ENCODE results near the gene PHC2. TPM values are rescaled to one million over a fixed set of nuclear protein-coding genes. Genes with fewer than 3 reads are reported as not detected.

PHC2 gene
- total and polyA plus RNA-seq, 7 experiments from 2014 or later = 10.0 to 45.5 (median 35.0) TPM

GRCh38 chr1:33455539-33456501 is 24.9 kb upstream of the PHC2 start:
- peak in 6 of 9 donors; percentile 19 to 44 (median 26) for DNase-seq
- POLR2A ChIA-PET = no interaction called here
- H3K4me3 ChIP-seq (ENCODE audit: low read length) = no peak overlapping the region

DNA sequence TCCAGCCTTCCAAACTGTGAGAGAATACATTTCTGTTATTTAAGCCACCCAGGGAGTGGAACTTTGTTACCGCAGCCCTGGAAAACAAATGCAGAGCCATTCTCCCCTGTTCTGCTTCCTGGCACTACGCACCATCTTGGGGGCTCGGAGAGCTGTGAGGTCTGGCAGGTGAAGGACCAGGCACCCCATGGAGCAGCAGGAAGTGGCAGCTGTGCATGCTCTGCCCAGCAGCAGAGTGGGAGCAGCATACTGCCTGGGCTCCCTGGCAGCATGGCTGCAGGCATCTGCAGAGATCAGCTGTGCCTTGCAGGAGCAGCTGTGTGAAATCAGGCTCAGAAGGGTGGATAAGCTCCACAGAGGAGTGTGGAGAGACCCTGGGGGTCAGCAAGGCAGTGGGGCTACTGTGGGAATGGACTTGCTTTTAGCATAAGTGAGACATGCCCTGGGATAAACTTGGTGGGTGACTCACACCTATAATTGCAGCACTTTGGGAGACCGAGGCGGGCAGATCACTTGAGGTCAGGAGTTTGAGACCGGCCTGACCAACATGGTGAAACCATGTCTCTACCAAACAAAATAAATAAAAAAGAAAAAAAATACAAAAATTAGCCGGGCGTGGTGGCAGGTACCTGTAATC is 23.9 kb upstream of the PHC2 start:
- Histone ChIP-seq H3K4me1 (ENCODE audit: control insufficient read depth in 2 of 2, insufficient read depth in 2 of 2, low read length in 2 of 2) (no peaks in the 10 kb centered on the region), H3K9me3 (ENCODE audit: control insufficient read depth in 2 of 3, low read length in 3 of 3) (no peaks in the 10 kb centered on the region), H3K4me3 (ENCODE audit: low read length) (no peak overlapping the region), H3K27ac (ENCODE audit: low read depth, low read length) (no peak overlapping the region), H3K36me3 (ENCODE audit: control insufficient read depth in 2 of 3, insufficient read depth in 3 of 3, low read length in 3 of 3) (no peaks in the 10 kb centered on the region), H3K27me3 (ENCODE audit: control insufficient read depth in 2 of 2, insufficient read depth in 2 of 2, low read length in 2 of 2) (no peaks in the 10 kb centered on the region)
- CTCF ChIA-PET = no interaction called here
- Mint-ChIP-seq H3K36me3 (no peaks in the 10 kb centered on the region), H3K27ac (no peak overlapping the region), H3K4me1 (peaks cover 0 to 5% (median 0%) of the 10 kb centered on the region in 7 donors), H3K9me3 (peaks cover 0 to 2% (median 0%) of the 10 kb centered on the region in 11 donors), H3K27me3 (peaks cover 0 to 31% (median 9%) of the 10 kb centered on the region in 5 donors), H3K4me3 (no peak overlapping the region)
- POLR2A ChIA-PET = no interaction called here
- intact Hi-C loops (cut with micrococcal nuclease) = loop anchor here (1.0 to 10.0 kb wide), 3 partner anchors 157 to 320 kb away; no protein-coding TSS in a partner anchor
- ATAC-seq = no peak
- DNase-seq = no peak

More at GRCh38 chr1:33455539-33456501, 24.9 kb upstream of the PHC2 start:
- Mint-ChIP-seq H3K36me3 (no peaks in the 10 kb centered on the region), H3K27ac (peak overlapping the region in 3 of 9 donors; percentile 8 to 39 (median 33)), H3K27me3 (peaks cover 0 to 25% (median 9%) of the 10 kb centered on the region in 5 donors), H3K9me3 (peaks cover 0 to 2% (median 0%) of the 10 kb centered on the region in 11 donors), H3K4me1 (peaks cover 0 to 5% (median 0%) of the 10 kb centered on the region in 7 donors), H3K4me3 (no peak overlapping the region)
- intact Hi-C loops (cut with micrococcal nuclease) = loop anchor here (1.0 to 10.0 kb wide), 3 partner anchors 159 to 321 kb away; no protein-coding TSS in a partner anchor
- Histone ChIP-seq H3K27me3 (ENCODE audit: control insufficient read depth in 2 of 2, insufficient read depth in 2 of 2, low read length in 2 of 2) (no peaks in the 10 kb centered on the region), H3K9me3 (ENCODE audit: control insufficient read depth in 2 of 3, low read length in 3 of 3) (no peaks in the 10 kb centered on the region), H3K4me1 (ENCODE audit: control insufficient read depth in 2 of 2, insufficient read depth in 2 of 2, low read length in 2 of 2) (no peaks in the 10 kb centered on the region), H3K36me3 (ENCODE audit: control insufficient read depth in 2 of 3, insufficient read depth in 3 of 3, low read length in 3 of 3) (no peaks in the 10 kb centered on the region), H3K27ac (ENCODE audit: low read depth, low read length) (no peak overlapping the region)
- peak; percentile 89 for ATAC-seq
- CTCF ChIA-PET = interaction anchor here (0.7 kb wide), 2 partner anchors 265 to 1635 kb away, joined by 3 read pairs; no protein-coding TSS in a partner anchor

- Mint-ChIP-seq H3K27me3 (peaks cover 11 to 45% (median 16%) of the 10 kb centered on the region in 5 donors), H3K36me3 (peaks cover 0 to 5% (median 0%) of the 10 kb centered on the region in 5 donors), H3K27ac (no peak overlapping the region), H3K4me1 (peaks cover 0 to 32% (median 0%) of the 10 kb centered on the region in 7 donors), H3K9me3 (no peaks in the 10 kb centered on the region), H3K4me3 (peak overlapping the region in 1 of 10 donors; percentile 4)
- Histone ChIP-seq H3K36me3 (ENCODE audit: control insufficient read depth in 2 of 3, insufficient read depth in 3 of 3, low read length in 3 of 3) (no peaks in the 10 kb centered on the region), H3K27ac (ENCODE audit: low read depth, low read length) (no peak overlapping the region), H3K9me3 (ENCODE audit: control insufficient read depth in 2 of 3, low read length in 3 of 3) (no peaks in the 10 kb centered on the region), H3K4me1 (ENCODE audit: control insufficient read depth in 2 of 2, insufficient read depth in 2 of 2, low read length in 2 of 2) (no peaks in the 10 kb centered on the region), H3K27me3 (ENCODE audit: control insufficient read depth in 2 of 2, insufficient read depth in 2 of 2, low read length in 2 of 2) (peaks cover 0 to 3% of the 10 kb centered on the region in 2 donors), H3K4me3 (ENCODE audit: low read length) (no peak overlapping the region)
- no peak for DNase-seq
- ChIA-PET CTCF (no interaction called here), POLR2A (no interaction called here)
- intact Hi-C loops (cut with micrococcal nuclease) = no loop called here
- ATAC-seq = no peak
These were observed 15.7 kb upstream of the PHC2 start for GRCh38 chr1:33446590-33446989.

- H3K4me3 Mint-ChIP-seq = no peak overlapping the region
- POLR2A ChIA-PET = no interaction called here
These were observed 14.2 kb upstream of the PHC2 start for GRCh38 chr1:33445108-33445507.

GRCh38 chr1:33443705-33444180 is 12.8 kb upstream of the PHC2 start:
- peaks cover 0 to 5% (median 0%) of the 10 kb centered on the region in 5 donors for H3K36me3 Mint-ChIP-seq
- H3K4me1 Mint-ChIP-seq = peaks cover 0 to 32% (median 0%) of the 10 kb centered on the region in 7 donors
- H3K9me3 Mint-ChIP-seq = no peaks in the 10 kb centered on the region
- no peak overlapping the region for H3K4me3 Mint-ChIP-seq
- ATAC-seq (no peak), DNase-seq (no peak)
- no peak overlapping the region for H3K27ac ChIP-seq (ENCODE audit: low read depth, low read length)
- intact Hi-C loops (cut with micrococcal nuclease) = no loop called here
- no peak overlapping the region for H3K27ac Mint-ChIP-seq
- no peaks in the 10 kb centered on the region for H3K4me1 ChIP-seq (ENCODE audit: control insufficient read depth in 2 of 2, insufficient read depth in 2 of 2, low read length in 2 of 2)
- H3K9me3 ChIP-seq (ENCODE audit: control insufficient read depth in 2 of 3, low read length in 3 of 3) = no peaks in the 10 kb centered on the region
- no peaks in the 10 kb centered on the region for H3K36me3 ChIP-seq (ENCODE audit: control insufficient read depth in 2 of 3, insufficient read depth in 3 of 3, low read length in 3 of 3)
- POLR2A ChIA-PET = no interaction called here
- CTCF ChIA-PET = interaction anchor here (0.6 kb wide), 1 partner anchor 82 kb away, joined by 3 read pairs; no protein-coding TSS in a partner anchor
- peaks cover 0 to 3% of the 10 kb centered on the region in 2 donors for H3K27me3 ChIP-seq (ENCODE audit: control insufficient read depth in 2 of 2, insufficient read depth in 2 of 2, low read length in 2 of 2)
- peaks cover 18 to 40% (median 27%) of the 10 kb centered on the region in 5 donors for H3K27me3 Mint-ChIP-seq
- H3K4me3 ChIP-seq (ENCODE audit: low read length) = no peak overlapping the region

More at GRCh38 chr1:33445108-33445507, 14.2 kb upstream of the PHC2 start:
- Histone ChIP-seq H3K4me1 (ENCODE audit: control insufficient read depth in 2 of 2, insufficient read depth in 2 of 2, low read length in 2 of 2) (no peaks in the 10 kb centered on the region), H3K27ac (ENCODE audit: low read depth, low read length) (no peak overlapping the region), H3K27me3 (ENCODE audit: control insufficient read depth in 2 of 2, insufficient read depth in 2 of 2, low read length in 2 of 2) (peaks cover 0 to 3% of the 10 kb centered on the region in 2 donors), H3K36me3 (ENCODE audit: control insufficient read depth in 2 of 3, insufficient read depth in 3 of 3, low read length in 3 of 3) (no peaks in the 10 kb centered on the region), H3K9me3 (ENCODE audit: control insufficient read depth in 2 of 3, low read length in 3 of 3) (no peaks in the 10 kb centered on the region), H3K4me3 (ENCODE audit: low read length) (no peak overlapping the region)
- CTCF ChIA-PET = no interaction called here
- Mint-ChIP-seq H3K9me3 (no peaks in the 10 kb centered on the region), H3K27ac (no peak overlapping the region), H3K27me3 (peaks cover 18 to 42% (median 23%) of the 10 kb centered on the region in 5 donors), H3K4me1 (peaks cover 0 to 32% (median 0%) of the 10 kb centered on the region in 7 donors), H3K36me3 (peaks cover 0 to 5% (median 0%) of the 10 kb centered on the region in 5 donors)
- ATAC-seq = no peak
- intact Hi-C loops (cut with micrococcal nuclease) = no loop called here
- DNase-seq = no peak

DNA sequence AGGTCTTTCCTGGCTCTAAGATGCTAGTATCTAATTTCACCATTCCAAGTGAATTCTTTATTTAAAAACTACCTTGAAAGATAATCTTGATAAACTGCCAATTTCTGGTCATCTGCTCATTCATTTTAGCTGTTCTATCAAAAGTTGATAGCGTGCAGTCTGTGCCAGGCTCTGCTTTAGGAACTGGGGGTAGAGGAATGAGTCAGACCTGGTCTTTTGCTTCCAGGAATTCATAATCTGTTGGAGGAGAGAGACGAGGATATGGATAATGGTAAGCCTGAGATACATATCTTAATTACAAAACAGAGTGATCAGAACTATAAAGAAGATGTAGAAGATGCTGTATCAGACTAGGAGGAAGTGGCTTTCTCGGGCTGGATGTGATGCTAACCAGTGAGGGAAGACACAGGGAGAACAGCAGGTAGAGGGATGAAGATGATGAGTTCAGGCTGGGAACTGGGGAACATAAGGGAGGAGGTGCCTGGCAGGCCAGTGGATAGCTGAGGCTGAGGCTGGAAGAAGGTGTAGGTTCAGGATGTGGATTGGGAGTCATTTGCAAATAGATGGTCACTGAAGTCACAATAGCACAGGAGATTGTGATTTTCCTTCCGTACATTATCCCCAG is 12.3 kb upstream of the PHC2 start:
- Mint-ChIP-seq H3K27me3 (peaks cover 18 to 39% (median 31%) of the 10 kb centered on the region in 5 donors), H3K27ac (no peak overlapping the region), H3K9me3 (no peaks in the 10 kb centered on the region), H3K4me1 (peaks cover 0 to 32% (median 0%) of the 10 kb centered on the region in 7 donors), H3K36me3 (peaks cover 0 to 5% (median 0%) of the 10 kb centered on the region in 5 donors), H3K4me3 (no peak overlapping the region)
- Histone ChIP-seq H3K27me3 (ENCODE audit: control insufficient read depth in 2 of 2, insufficient read depth in 2 of 2, low read length in 2 of 2) (peaks cover 0 to 3% of the 10 kb centered on the region in 2 donors), H3K9me3 (ENCODE audit: control insufficient read depth in 2 of 3, low read length in 3 of 3) (no peaks in the 10 kb centered on the region), H3K4me3 (ENCODE audit: low read length) (no peak overlapping the region), H3K27ac (ENCODE audit: low read depth, low read length) (no peak overlapping the region), H3K36me3 (ENCODE audit: control insufficient read depth in 2 of 3, insufficient read depth in 3 of 3, low read length in 3 of 3) (no peaks in the 10 kb centered on the region), H3K4me1 (ENCODE audit: control insufficient read depth in 2 of 2, insufficient read depth in 2 of 2, low read length in 2 of 2) (no peaks in the 10 kb centered on the region)
- no peak for ATAC-seq
- no peak for DNase-seq
- ChIA-PET CTCF (interaction anchor here (0.6 kb wide), 1 partner anchor 82 kb away, joined by 3 read pairs; no protein-coding TSS in a partner anchor), POLR2A (no interaction called here)
- intact Hi-C loops (cut with micrococcal nuclease) = no loop called here

Data from naive thymus-derived CD4-positive, alpha-beta T cell (primary cell).